Vagina (tissue), 2 donors: ENCODE measurements around the gene TIAM2. TPM values are rescaled to one million over a fixed set of nuclear protein-coding genes. Genes with fewer than 3 reads are reported as not detected.
"Not testable (repeated sequence)": the region's sequence is repeated elsewhere in the genome, so short reads cannot be mapped to it uniquely, and the experiment has no call there.

ENCODE experiments used
- DNase-seq, 2 donors: peaks; one replicate each; pipeline ENCODE4 v3.0.0-alpha.2; 2017; ENCODE audit errors: extremely low spot score in 2 of 2
- H3K27ac ChIP-seq: fragments of 200-600 bp; sonication (generic); one replicate; pipeline ENCODE4 v1.5.1; 2019
- H3K27me3 ChIP-seq: fragments of 200-600 bp; sonication (generic); one replicate; pipeline ENCODE4 v1.5.1; 2019
- H3K36me3 ChIP-seq, 2 donors: fragments of 200-600 bp; sonication (generic); one replicate each; pipeline ENCODE4 v1.5.1; 2017 to 2019
- H3K4me1 ChIP-seq: fragments of 200-600 bp; sonication (generic); one replicate; pipeline ENCODE4 v1.5.1; 2019
- H3K4me3 ChIP-seq, 2 donors: fragments of 200-600 bp; sonication (generic); 1 replicate in 1 of 2; 2 replicates in 1 of 2; pipeline ENCODE4 v1.5.1; 2016 to 2019
- H3K9me3 ChIP-seq: fragments of 200-600 bp; sonication (generic); one replicate; pipeline ENCODE4 v1.5.1; 2019
- POLR2A ChIP-seq, 2 donors: fragments of 450-650 bp; IDR thresholded peaks; one replicate each; pipeline ENCODE4 v1.6.1; 2017; ENCODE audit warnings: antibody characterized with exemption in 2 of 2, mild to moderate bottlenecking in 2 of 2, moderate library complexity in 2 of 2
- POLR2AphosphoS5 ChIP-seq, 2 donors: sonication (generic); formaldehyde crosslinking; IDR thresholded peaks; one replicate each; pipeline ENCODE4 v1.9.0; 2017; ENCODE audit warnings: antibody characterized with exemption in 2 of 2, mild to moderate bottlenecking in 2 of 2, low read depth in 1 of 2; ENCODE audit not compliant: insufficient read depth in 1 of 2
- intact Hi-C: fragments of 100-400 bp; cut with DNase I; formaldehyde crosslinking; loops from one replicate; pipeline ENCODE4 v1.15.1; 2023
- total RNA-seq: library from RNA; depleted of rRNA; stranded (reverse); fragments of >200 nt; gene quantifications from one replicate; pipeline ENCODE4 v1.2.3, GENCODE V29; 2016
- TF ChIP-seq, protein P1 (sequence below), 3 experiments: fragments of 450-650 bp in 2 of 3; fragments of 200-600 bp in 1 of 3; sonication (generic) in 1 of 3; IDR thresholded peaks; one replicate each; pipeline ENCODE4 v1.5.1; 2017 to 2019; ENCODE audit warnings: antibody characterized with exemption in 3 of 3, mild to moderate bottlenecking in 2 of 3, moderate library complexity in 2 of 3

Gene TIAM2
- total RNA-seq, 1 donor from 2014 or later = 11.5 TPM

DNA sequence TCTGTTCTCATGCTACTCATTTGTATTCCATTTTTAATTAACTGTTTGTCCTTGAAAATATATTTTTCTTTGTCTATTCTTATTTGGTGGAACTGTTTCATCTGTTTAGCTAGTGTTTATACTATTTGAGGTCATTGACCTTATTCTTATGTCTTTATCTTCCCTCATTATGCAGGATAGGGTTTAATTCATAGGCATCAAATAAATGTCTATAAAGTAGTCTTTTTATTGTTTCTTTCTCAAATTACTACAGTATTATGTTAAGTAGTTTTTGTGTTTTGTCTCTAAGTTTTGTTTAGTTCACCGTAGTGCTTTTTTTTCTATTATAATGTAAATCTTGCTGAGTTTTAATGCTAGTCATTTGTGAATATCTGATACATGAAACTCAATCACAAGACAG lies 19.0 kb downstream of the TIAM2 start:
- DNase-seq = no peak
- no peak overlapping the region for H3K4me3 ChIP-seq
- no peaks in the 10 kb centered on the region for H3K36me3 ChIP-seq
- intact Hi-C loops = no loop called here
- H3K9me3 ChIP-seq = no peaks in the 10 kb centered on the region
- H3K4me1 ChIP-seq = peaks cover 13% of the 10 kb centered on the region
- no peak overlapping the region for H3K27ac ChIP-seq
- no peaks in the 10 kb centered on the region for H3K27me3 ChIP-seq
- TF ChIP-seq POLR2A (IDR thresholded peaks at IDR 0.05) (no peak), POLR2AphosphoS5 (IDR thresholded peaks at IDR 0.05; ENCODE audit: insufficient read depth in 1 of 2, low read depth in 1 of 2) (no peak)
- TF ChIP-seq, protein P1, sequence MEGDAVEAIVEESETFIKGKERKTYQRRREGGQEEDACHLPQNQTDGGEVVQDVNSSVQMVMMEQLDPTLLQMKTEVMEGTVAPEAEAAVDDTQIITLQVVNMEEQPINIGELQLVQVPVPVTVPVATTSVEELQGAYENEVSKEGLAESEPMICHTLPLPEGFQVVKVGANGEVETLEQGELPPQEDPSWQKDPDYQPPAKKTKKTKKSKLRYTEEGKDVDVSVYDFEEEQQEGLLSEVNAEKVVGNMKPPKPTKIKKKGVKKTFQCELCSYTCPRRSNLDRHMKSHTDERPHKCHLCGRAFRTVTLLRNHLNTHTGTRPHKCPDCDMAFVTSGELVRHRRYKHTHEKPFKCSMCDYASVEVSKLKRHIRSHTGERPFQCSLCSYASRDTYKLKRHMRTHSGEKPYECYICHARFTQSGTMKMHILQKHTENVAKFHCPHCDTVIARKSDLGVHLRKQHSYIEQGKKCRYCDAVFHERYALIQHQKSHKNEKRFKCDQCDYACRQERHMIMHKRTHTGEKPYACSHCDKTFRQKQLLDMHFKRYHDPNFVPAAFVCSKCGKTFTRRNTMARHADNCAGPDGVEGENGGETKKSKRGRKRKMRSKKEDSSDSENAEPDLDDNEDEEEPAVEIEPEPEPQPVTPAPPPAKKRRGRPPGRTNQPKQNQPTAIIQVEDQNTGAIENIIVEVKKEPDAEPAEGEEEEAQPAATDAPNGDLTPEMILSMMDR (IDR thresholded peaks at IDR 0.05) = no peak

DNA sequence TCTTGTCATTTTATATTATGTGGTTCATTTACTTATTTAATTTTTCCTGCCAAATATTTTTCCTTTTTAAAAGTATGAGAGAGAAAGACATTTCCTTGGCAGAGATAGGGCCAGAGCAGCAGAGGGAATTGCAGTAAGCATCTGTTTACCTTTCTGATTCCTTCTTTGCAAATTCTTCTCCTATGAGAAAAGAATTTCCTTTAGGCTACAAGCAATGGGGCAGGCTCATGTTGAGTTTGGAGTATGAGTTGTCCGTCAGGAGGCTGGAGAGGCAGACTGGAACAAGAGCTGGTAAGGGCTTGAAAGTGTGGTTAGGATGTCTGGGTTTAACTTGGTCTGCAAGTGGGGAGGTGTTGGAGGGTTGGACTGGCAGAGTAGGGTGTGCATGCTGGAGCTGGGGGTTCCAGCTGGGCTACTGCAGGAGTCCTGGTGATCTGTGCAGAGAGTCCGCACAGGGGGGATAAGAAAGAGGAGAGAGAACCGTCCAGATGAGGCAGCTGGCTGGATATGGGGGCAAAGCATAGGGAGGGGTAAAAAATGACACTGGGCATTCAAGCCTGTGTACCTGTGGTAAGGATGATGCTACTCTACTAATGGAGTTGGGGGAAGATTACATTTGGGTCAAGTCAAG lies 19.7 kb downstream of the TIAM2 start:
- H3K27me3 ChIP-seq = no peaks in the 10 kb centered on the region
- no peak for DNase-seq
- TF ChIP-seq, protein P1 (IDR thresholded peaks at IDR 0.05) = no peak
- TF ChIP-seq POLR2A (IDR thresholded peaks at IDR 0.05) (no peak), POLR2AphosphoS5 (IDR thresholded peaks at IDR 0.05; ENCODE audit: insufficient read depth in 1 of 2, low read depth in 1 of 2) (no peak)
- no peak overlapping the region for H3K27ac ChIP-seq
- no peaks in the 10 kb centered on the region for H3K36me3 ChIP-seq
- H3K4me3 ChIP-seq = no peak overlapping the region
- no peaks in the 10 kb centered on the region for H3K9me3 ChIP-seq
- peaks cover 13% of the 10 kb centered on the region for H3K4me1 ChIP-seq
- intact Hi-C loops = no loop called here

DNA sequence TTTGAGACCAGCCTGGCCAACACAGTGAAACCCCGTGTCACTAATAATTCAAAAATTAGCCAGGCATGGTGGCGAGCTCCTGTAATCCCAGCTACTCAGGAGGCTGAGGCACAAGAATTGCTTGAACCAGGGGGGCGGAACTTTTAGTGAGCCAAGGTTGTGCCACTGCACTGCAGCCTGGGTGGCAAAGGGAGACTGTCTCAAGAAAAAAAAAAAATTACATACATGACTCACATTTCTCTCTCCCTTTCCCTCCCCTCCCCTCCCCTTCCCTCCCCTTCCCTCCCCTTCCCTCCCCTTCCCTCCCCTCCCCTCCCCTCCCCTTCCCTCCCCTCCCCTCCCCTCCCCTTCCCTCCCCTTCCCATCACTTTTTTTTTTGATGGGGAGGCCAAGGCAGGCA lies 23.3 kb downstream of the TIAM2 start:
- H3K4me1 ChIP-seq, DNase-seq, H3K9me3 ChIP-seq, H3K27me3 ChIP-seq, H3K27ac ChIP-seq, H3K4me3 ChIP-seq, H3K36me3 ChIP-seq, intact Hi-C loops: not testable (repeated sequence)

DNA sequence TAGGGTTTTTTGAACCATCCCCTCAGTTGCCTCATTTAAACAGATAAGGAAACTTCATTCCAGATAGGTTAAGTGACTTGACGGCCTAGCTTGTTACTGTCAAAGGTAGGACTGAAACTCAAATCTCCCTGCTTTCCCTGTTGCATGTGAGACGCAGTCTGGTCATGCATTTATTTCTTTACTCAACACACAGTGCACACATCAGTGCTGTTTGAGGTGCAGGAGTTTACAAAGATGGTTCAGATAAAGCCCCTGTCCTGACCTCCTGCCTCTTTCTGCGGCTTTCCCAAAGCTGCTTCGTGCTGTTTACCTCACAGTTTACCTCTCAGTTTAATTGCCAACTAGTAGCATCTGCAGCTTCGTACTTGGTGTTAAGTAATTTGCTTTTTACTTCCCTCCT lies 26.6 kb downstream of the TIAM2 start:
- no peak overlapping the region for H3K27ac ChIP-seq
- TF ChIP-seq, protein P1 (IDR thresholded peaks at IDR 0.05) = no peak
- no peak for DNase-seq
- intact Hi-C loops = no loop called here
- H3K27me3 ChIP-seq = no peaks in the 10 kb centered on the region
- H3K4me3 ChIP-seq = no peak overlapping the region
- no peaks in the 10 kb centered on the region for H3K36me3 ChIP-seq
- peaks cover 7% of the 10 kb centered on the region for H3K4me1 ChIP-seq
- no peaks in the 10 kb centered on the region for H3K9me3 ChIP-seq

DNA sequence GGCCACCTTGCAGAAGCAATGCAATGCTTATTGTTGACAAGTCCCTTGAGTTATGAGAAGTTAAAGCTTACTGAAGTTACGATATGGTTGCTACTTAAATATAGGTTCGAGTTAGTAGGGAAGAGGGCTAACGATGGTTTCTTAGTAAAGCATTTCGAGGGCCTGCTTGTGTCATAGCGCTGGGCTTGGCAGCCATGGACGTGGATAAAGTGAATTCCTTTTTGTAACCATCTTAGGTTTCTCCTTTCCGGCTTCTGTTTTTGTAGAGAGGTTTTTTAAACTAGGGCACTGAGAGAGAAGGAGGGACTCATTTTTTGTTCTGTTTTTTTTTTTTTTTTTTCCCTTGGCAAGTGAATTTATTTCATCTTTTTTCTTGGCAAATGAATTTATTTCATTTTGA lies 27.6 kb downstream of the TIAM2 start:
- Histone ChIP-seq H3K4me3 (no peak overlapping the region), H3K27me3 (no peaks in the 10 kb centered on the region), H3K9me3 (no peaks in the 10 kb centered on the region), H3K4me1 (peaks cover 10% of the 10 kb centered on the region), H3K27ac (no peak overlapping the region), H3K36me3 (no peaks in the 10 kb centered on the region)
- DNase-seq = no peak
- intact Hi-C loops = no loop called here
- TF ChIP-seq POLR2A (IDR thresholded peaks at IDR 0.05) (no peak), POLR2AphosphoS5 (IDR thresholded peaks at IDR 0.05; ENCODE audit: insufficient read depth in 1 of 2, low read depth in 1 of 2) (no peak)
- TF ChIP-seq, protein P1 (IDR thresholded peaks at IDR 0.05) = no peak
